OCI-LY3 (cell line): ENCODE results near the gene ITPR1.

Experiments used
- CTCF ChIP-seq: fragments of 200-600, 300-600 bp; sonication (generic); IDR thresholded peaks from 2 replicates; pipeline ENCODE4 v1.5.1; 2014; ENCODE audit warnings: antibody characterized with exemption, low read length, low read depth
- EZH2phosphoT487 ChIP-seq: fragments of 200-600 bp; shearing (Covaris generic); IDR thresholded peaks from 2 replicates; pipeline ENCODE4 v1.6.1; 2018; ENCODE audit warnings: antibody characterized with exemption, mixed run types, low read depth

GRCh38 chr3:4720316-4721075, 227.3 kb downstream of the ITPR1 start:
- peak; percentile 65 for TF ChIP-seq CTCF
- TF ChIP-seq EZH2phosphoT487 = no peak
